Memory B cell (primary cell): ENCODE measurements around the gene ADAMTSL2.

ENCODE experiments used
- ATAC-seq: fragments of 150-1000 bp; cut with Tn5 transposase; 2 replicates; pipeline ENCODE4 v1.10.0; 2021; ENCODE audit warnings: low read depth, mild to moderate bottlenecking, moderate library complexity
- DNase-seq, 2 donors: peaks; one replicate each; pipeline ENCODE4 v3.0.0; 2022; ENCODE audit warnings: low spot score in 2 of 2
- H3K27ac Mint-ChIP-seq: one replicate; pipeline ENCODE4 v1.8.0; 2022; ENCODE audit warnings: mild to moderate bottlenecking, moderate library complexity, mixed read lengths
- H3K27me3 Mint-ChIP-seq: one replicate; pipeline ENCODE4 v1.8.0; 2022; ENCODE audit warnings: mixed read lengths
- H3K36me3 Mint-ChIP-seq: one replicate; pipeline ENCODE4 v1.8.0; 2022; ENCODE audit warnings: mild to moderate bottlenecking, mixed read lengths
- H3K4me1 Mint-ChIP-seq: one replicate; pipeline ENCODE4 v1.8.0; 2022; ENCODE audit warnings: mixed read lengths
- H3K4me3 Mint-ChIP-seq: one replicate; pipeline ENCODE4 v1.8.0; 2022; ENCODE audit warnings: mild to moderate bottlenecking, moderate library complexity, mixed read lengths
- H3K9me3 Mint-ChIP-seq: one replicate; pipeline ENCODE4 v1.8.0; 2022; ENCODE audit warnings: mixed read lengths

Gene ADAMTSL2

GRCh38 chr9:133518706-133519449 is 15.6 kb upstream of the ADAMTSL2 start:
- ATAC-seq (no peak), DNase-seq (no peak)
- Mint-ChIP-seq H3K36me3 (no peaks in the 10 kb centered on the region), H3K27me3 (peaks cover 14% of the 10 kb centered on the region), H3K27ac (no peak overlapping the region), H3K4me1 (no peaks in the 10 kb centered on the region), H3K4me3 (no peak overlapping the region), H3K9me3 (no peaks in the 10 kb centered on the region)

GRCh38 chr9:133519693-133520092 is 14.8 kb upstream of the ADAMTSL2 start:
- peaks cover 14% of the 10 kb centered on the region for H3K27me3 Mint-ChIP-seq
- no peaks in the 10 kb centered on the region for H3K4me1 Mint-ChIP-seq
- DNase-seq = no peak
- ATAC-seq = no peak
- H3K4me3 Mint-ChIP-seq = no peak overlapping the region
- no peaks in the 10 kb centered on the region for H3K9me3 Mint-ChIP-seq
- no peaks in the 10 kb centered on the region for H3K36me3 Mint-ChIP-seq
- H3K27ac Mint-ChIP-seq = no peak overlapping the region

- no peaks in the 10 kb centered on the region for H3K4me1 Mint-ChIP-seq
- H3K36me3 Mint-ChIP-seq = no peaks in the 10 kb centered on the region
- no peaks in the 10 kb centered on the region for H3K9me3 Mint-ChIP-seq
- peaks cover 14% of the 10 kb centered on the region for H3K27me3 Mint-ChIP-seq
- no peak for ATAC-seq
- no peak overlapping the region for H3K4me3 Mint-ChIP-seq
- no peak for DNase-seq
- no peak overlapping the region for H3K27ac Mint-ChIP-seq
Measured at GRCh38 chr9:133520121-133520835, 14.2 kb upstream of the ADAMTSL2 start.

GRCh38 chr9:133521122-133522072 is 13.1 kb upstream of the ADAMTSL2 start:
- Mint-ChIP-seq H3K4me3 (no peak overlapping the region), H3K4me1 (no peaks in the 10 kb centered on the region), H3K27me3 (peaks cover 10% of the 10 kb centered on the region), H3K27ac (no peak overlapping the region), H3K9me3 (no peaks in the 10 kb centered on the region), H3K36me3 (no peaks in the 10 kb centered on the region)
- ATAC-seq = no peak
- no peak for DNase-seq

- Mint-ChIP-seq H3K9me3 (no peaks in the 10 kb centered on the region), H3K4me3 (no peak overlapping the region), H3K27ac (no peak overlapping the region), H3K4me1 (no peaks in the 10 kb centered on the region), H3K36me3 (no peaks in the 10 kb centered on the region), H3K27me3 (peaks cover 12% of the 10 kb centered on the region)
- ATAC-seq (no peak), DNase-seq (no peak)
Measured at GRCh38 chr9:133522073-133522910, 12.2 kb upstream of the ADAMTSL2 start.

GRCh38 chr9:133523106-133523505 is 11.4 kb upstream of the ADAMTSL2 start:
- Mint-ChIP-seq H3K4me3 (no peak overlapping the region), H3K4me1 (no peaks in the 10 kb centered on the region), H3K27me3 (peaks cover 15% of the 10 kb centered on the region), H3K36me3 (no peaks in the 10 kb centered on the region), H3K9me3 (no peaks in the 10 kb centered on the region), H3K27ac (no peak overlapping the region)
- no peak for DNase-seq
- ATAC-seq = no peak

- peaks cover 13% of the 10 kb centered on the region for H3K27me3 Mint-ChIP-seq
- H3K27ac Mint-ChIP-seq = no peak overlapping the region
- no peak overlapping the region for H3K4me3 Mint-ChIP-seq
- DNase-seq (no peak), ATAC-seq (no peak)
- no peaks in the 10 kb centered on the region for H3K9me3 Mint-ChIP-seq
- H3K36me3 Mint-ChIP-seq = no peaks in the 10 kb centered on the region
- H3K4me1 Mint-ChIP-seq = no peaks in the 10 kb centered on the region
Measured at GRCh38 chr9:133524146-133524545, 10.4 kb upstream of the ADAMTSL2 start.

GRCh38 chr9:133524679-133525228 is 9.8 kb upstream of the ADAMTSL2 start, which contains the start of gene MYMK:
Gene MYMK (minus strand): TSS chr9:133524959. CDS start chr9:133524844, 115 bp downstream.
- H3K27ac Mint-ChIP-seq = no peak within 1 kb of the TSS
- H3K27me3 Mint-ChIP-seq = peaks cover 15% of the 10 kb centered on the region
- H3K4me1 Mint-ChIP-seq = no peaks in the 10 kb centered on the region
- DNase-seq = no peak
- no peaks in the 10 kb centered on the region for H3K9me3 Mint-ChIP-seq
- H3K4me3 Mint-ChIP-seq = no peak within 1 kb of the TSS
- no peak for ATAC-seq
- no peaks in the 10 kb centered on the region for H3K36me3 Mint-ChIP-seq

- Mint-ChIP-seq H3K36me3 (no peaks in the 10 kb centered on the region), H3K27ac (no peak overlapping the region), H3K4me3 (no peak overlapping the region), H3K9me3 (no peaks in the 10 kb centered on the region), H3K4me1 (no peaks in the 10 kb centered on the region), H3K27me3 (peaks cover 15% of the 10 kb centered on the region)
- ATAC-seq (no peak), DNase-seq (no peak)
Measured at GRCh38 chr9:133525677-133526076, 8.8 kb upstream of the ADAMTSL2 start.

- H3K27me3 Mint-ChIP-seq = peaks cover 16% of the 10 kb centered on the region
- no peak for DNase-seq
- no peak overlapping the region for H3K4me3 Mint-ChIP-seq
- no peak for ATAC-seq
- H3K9me3 Mint-ChIP-seq = no peaks in the 10 kb centered on the region
- no peak overlapping the region for H3K27ac Mint-ChIP-seq
- no peaks in the 10 kb centered on the region for H3K36me3 Mint-ChIP-seq
- no peaks in the 10 kb centered on the region for H3K4me1 Mint-ChIP-seq
Measured at GRCh38 chr9:133526721-133527321, 7.7 kb upstream of the ADAMTSL2 start.

- Mint-ChIP-seq H3K9me3 (no peaks in the 10 kb centered on the region), H3K27ac (no peak overlapping the region), H3K36me3 (no peaks in the 10 kb centered on the region), H3K4me1 (peaks cover under 1% of the 10 kb centered on the region), H3K4me3 (no peak overlapping the region), H3K27me3 (peaks cover 22% of the 10 kb centered on the region)
- DNase-seq (no peak), ATAC-seq (no peak)
Measured at GRCh38 chr9:133527444-133527920, 7.0 kb upstream of the ADAMTSL2 start.

GRCh38 chr9:133528001-133528875 is 6.3 kb upstream of the ADAMTSL2 start:
- Mint-ChIP-seq H3K4me1 (peaks cover 7% of the 10 kb centered on the region), H3K27ac (no peak overlapping the region), H3K27me3 (peaks cover 26% of the 10 kb centered on the region), H3K4me3 (no peak overlapping the region), H3K36me3 (no peaks in the 10 kb centered on the region), H3K9me3 (no peaks in the 10 kb centered on the region)
- ATAC-seq (no peak), DNase-seq (no peak)
